Activated B cell treated with CpG ODN at 0.5 μM for 24 hours (primary cell): ENCODE data around the gene PPDPF. TPM values are rescaled to one million over a fixed set of nuclear protein-coding genes. Genes with fewer than 3 reads are reported as not detected.

Source experiments
- ATAC-seq: fragments of 200-7000 bp; cut with Tn5 transposase; one replicate; pipeline ENCODE4 v1.10.0; 2021; ENCODE audit warnings: low read depth, mild to moderate bottlenecking, moderate library complexity
- CTCF ChIA-PET: fragments of 350-600 bp; sonication (Branson Sonifier 250); formaldehyde crosslinking; loops from one replicate; lab custom pipeline; 2021; ENCODE audit warnings: antibody characterized with exemption; lab: Charles Lee
- POLR2A ChIA-PET: fragments of 350-600 bp; sonication (Branson Sonifier 250); formaldehyde crosslinking; loops from one replicate; lab custom pipeline; 2021; ENCODE audit warnings: antibody characterized with exemption; lab: Charles Lee
- DNase-seq: peaks from one replicate; pipeline ENCODE4 v3.0.0; 2022
- H3K27ac Mint-ChIP-seq: one replicate; pipeline ENCODE4 v1.8.0; 2020; ENCODE audit warnings: mixed read lengths
- H3K27me3 Mint-ChIP-seq: one replicate; pipeline ENCODE4 v1.8.0; 2021; ENCODE audit warnings: mixed read lengths
- H3K36me3 Mint-ChIP-seq: one replicate; pipeline ENCODE4 v1.8.0; 2021; ENCODE audit warnings: low read depth, mixed read lengths
- H3K4me1 Mint-ChIP-seq: one replicate; pipeline ENCODE4 v1.8.0; 2021; ENCODE audit warnings: mixed read lengths
- H3K4me3 Mint-ChIP-seq: one replicate; pipeline ENCODE4 v1.8.0; 2020; ENCODE audit warnings: mild to moderate bottlenecking, mixed read lengths
- H3K9me3 Mint-ChIP-seq: one replicate; pipeline ENCODE4 v1.8.0; 2020; ENCODE audit warnings: mixed read lengths
- CTCF ChIP-seq: fragments of 200-600 bp; IDR thresholded peaks from one replicate; pipeline ENCODE4 v1.8.0; 2022; ENCODE audit warnings: antibody characterized with exemption, mild to moderate bottlenecking
- intact Hi-C: fragments of 100-400 bp; cut with micrococcal nuclease; formaldehyde crosslinking; loops from one replicate; pipeline ENCODE4 v1.15.1; 2024
- total RNA-seq: library from RNA; stranded (reverse); gene quantifications from 2 replicates; pipeline ENCODE4 v1.2.3, GENCODE V29; 2022

PPDPF gene
- total RNA-seq, 1 donor from 2014 or later = 172 TPM

GRCh38 chr20:63503524-63503923, 17.0 kb upstream of the PPDPF start:
- DNase-seq = no peak
- Mint-ChIP-seq H3K27ac (no peak overlapping the region), H3K9me3 (peaks cover 8% of the 10 kb centered on the region), H3K36me3 (no peaks in the 10 kb centered on the region), H3K27me3 (peaks cover 16% of the 10 kb centered on the region), H3K4me3 (no peak overlapping the region), H3K4me1 (no peaks in the 10 kb centered on the region)
- intact Hi-C loops = no loop called here
- no peak for ATAC-seq
- CTCF ChIA-PET = no interaction called here
- no peak for TF ChIP-seq CTCF
- POLR2A ChIA-PET = no interaction called here

- Mint-ChIP-seq H3K4me1 (no peaks in the 10 kb centered on the region), H3K27me3 (peaks cover 22% of the 10 kb centered on the region), H3K36me3 (no peaks in the 10 kb centered on the region), H3K27ac (no peak overlapping the region), H3K9me3 (peaks cover 8% of the 10 kb centered on the region), H3K4me3 (no peak overlapping the region)
- intact Hi-C loops = no loop called here
- no peak for TF ChIP-seq CTCF
- POLR2A ChIA-PET = interaction anchor here (1.4 kb wide), 1 partner anchor 16 kb away, joined by 5 read pairs; the partner anchor contains the start of gene PPDPF
- no peak for ATAC-seq
- no peak for DNase-seq
- CTCF ChIA-PET = no interaction called here
Observed at GRCh38 chr20:63504642-63505041, 15.9 kb upstream of the PPDPF start.

- no peak overlapping the region for H3K4me3 Mint-ChIP-seq
- H3K36me3 Mint-ChIP-seq = no peaks in the 10 kb centered on the region
- no peak overlapping the region for H3K27ac Mint-ChIP-seq
- H3K9me3 Mint-ChIP-seq = peaks cover 8% of the 10 kb centered on the region
- ATAC-seq (no peak), DNase-seq (no peak)
- TF ChIP-seq CTCF = no peak
- intact Hi-C loops = no loop called here
- peaks cover 24% of the 10 kb centered on the region for H3K27me3 Mint-ChIP-seq
- no peaks in the 10 kb centered on the region for H3K4me1 Mint-ChIP-seq
- POLR2A ChIA-PET = interaction anchor here (1.4 kb wide), 1 partner anchor 16 kb away, joined by 5 read pairs; the partner anchor contains the start of gene PPDPF
- CTCF ChIA-PET = no interaction called here
Observed at GRCh38 chr20:63505281-63505680, 15.3 kb upstream of the PPDPF start.

- Mint-ChIP-seq H3K4me1 (no peaks in the 10 kb centered on the region), H3K4me3 (no peak overlapping the region), H3K27me3 (peaks cover 24% of the 10 kb centered on the region), H3K27ac (no peak overlapping the region), H3K36me3 (no peaks in the 10 kb centered on the region), H3K9me3 (peaks cover 8% of the 10 kb centered on the region)
- TF ChIP-seq CTCF = no peak
- intact Hi-C loops = no loop called here
- ATAC-seq (no peak), DNase-seq (no peak)
- ChIA-PET POLR2A (interaction anchor here (1.1 to 1.4 kb wide), 2 partner anchors 15 kb away, joined by 4 to 5 read pairs; partner anchors contain the start of gene PPDPF), CTCF (no interaction called here)
Observed at GRCh38 chr20:63505723-63506122, 14.8 kb upstream of the PPDPF start.

GRCh38 chr20:63507083-63507743, 13.4 kb upstream of the PPDPF start:
- no peaks in the 10 kb centered on the region for H3K4me1 Mint-ChIP-seq
- H3K9me3 Mint-ChIP-seq = peaks cover 8% of the 10 kb centered on the region
- ATAC-seq (no peak), DNase-seq (no peak)
- CTCF ChIA-PET = no interaction called here
- no peak for TF ChIP-seq CTCF
- H3K36me3 Mint-ChIP-seq = no peaks in the 10 kb centered on the region
- POLR2A ChIA-PET = interaction anchor here (0.7 to 1.1 kb wide), 2 partner anchors 14 to 436 kb away, joined by 3 to 4 read pairs; partner anchors contain the start of gene PPDPF
- intact Hi-C loops = no loop called here
- no peak overlapping the region for H3K4me3 Mint-ChIP-seq
- no peak overlapping the region for H3K27ac Mint-ChIP-seq
- H3K27me3 Mint-ChIP-seq = peaks cover 25% of the 10 kb centered on the region
